Purkinje cell (primary cell): ENCODE data around the gene CAMSAP3. TPM values are rescaled to one million over a fixed set of nuclear protein-coding genes. Genes with fewer than 3 reads are reported as not detected.

ENCODE experiments used
- polyA plus RNA-seq: library from polyadenylated mRNA; unstranded; fragments of >200 nt; fragmentation: Nextera tagmentation; gene quantifications from 2 replicates; pipeline ENCODE4 v1.2.1, GENCODE V29; 2014

The CAMSAP3 gene, protein sequence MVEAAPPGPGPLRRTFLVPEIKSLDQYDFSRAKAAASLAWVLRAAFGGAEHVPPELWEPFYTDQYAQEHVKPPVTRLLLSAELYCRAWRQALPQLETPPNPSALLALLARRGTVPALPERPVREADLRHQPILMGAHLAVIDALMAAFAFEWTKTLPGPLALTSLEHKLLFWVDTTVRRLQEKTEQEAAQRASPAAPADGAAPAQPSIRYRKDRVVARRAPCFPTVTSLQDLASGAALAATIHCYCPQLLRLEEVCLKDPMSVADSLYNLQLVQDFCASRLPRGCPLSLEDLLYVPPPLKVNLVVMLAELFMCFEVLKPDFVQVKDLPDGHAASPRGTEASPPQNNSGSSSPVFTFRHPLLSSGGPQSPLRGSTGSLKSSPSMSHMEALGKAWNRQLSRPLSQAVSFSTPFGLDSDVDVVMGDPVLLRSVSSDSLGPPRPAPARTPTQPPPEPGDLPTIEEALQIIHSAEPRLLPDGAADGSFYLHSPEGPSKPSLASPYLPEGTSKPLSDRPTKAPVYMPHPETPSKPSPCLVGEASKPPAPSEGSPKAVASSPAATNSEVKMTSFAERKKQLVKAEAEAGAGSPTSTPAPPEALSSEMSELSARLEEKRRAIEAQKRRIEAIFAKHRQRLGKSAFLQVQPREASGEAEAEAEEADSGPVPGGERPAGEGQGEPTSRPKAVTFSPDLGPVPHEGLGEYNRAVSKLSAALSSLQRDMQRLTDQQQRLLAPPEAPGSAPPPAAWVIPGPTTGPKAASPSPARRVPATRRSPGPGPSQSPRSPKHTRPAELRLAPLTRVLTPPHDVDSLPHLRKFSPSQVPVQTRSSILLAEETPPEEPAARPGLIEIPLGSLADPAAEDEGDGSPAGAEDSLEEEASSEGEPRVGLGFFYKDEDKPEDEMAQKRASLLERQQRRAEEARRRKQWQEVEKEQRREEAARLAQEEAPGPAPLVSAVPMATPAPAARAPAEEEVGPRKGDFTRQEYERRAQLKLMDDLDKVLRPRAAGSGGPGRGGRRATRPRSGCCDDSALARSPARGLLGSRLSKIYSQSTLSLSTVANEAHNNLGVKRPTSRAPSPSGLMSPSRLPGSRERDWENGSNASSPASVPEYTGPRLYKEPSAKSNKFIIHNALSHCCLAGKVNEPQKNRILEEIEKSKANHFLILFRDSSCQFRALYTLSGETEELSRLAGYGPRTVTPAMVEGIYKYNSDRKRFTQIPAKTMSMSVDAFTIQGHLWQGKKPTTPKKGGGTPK
- polyA plus RNA-seq: 0.78 and 0.88 TPM in 2 replicates

DNA sequence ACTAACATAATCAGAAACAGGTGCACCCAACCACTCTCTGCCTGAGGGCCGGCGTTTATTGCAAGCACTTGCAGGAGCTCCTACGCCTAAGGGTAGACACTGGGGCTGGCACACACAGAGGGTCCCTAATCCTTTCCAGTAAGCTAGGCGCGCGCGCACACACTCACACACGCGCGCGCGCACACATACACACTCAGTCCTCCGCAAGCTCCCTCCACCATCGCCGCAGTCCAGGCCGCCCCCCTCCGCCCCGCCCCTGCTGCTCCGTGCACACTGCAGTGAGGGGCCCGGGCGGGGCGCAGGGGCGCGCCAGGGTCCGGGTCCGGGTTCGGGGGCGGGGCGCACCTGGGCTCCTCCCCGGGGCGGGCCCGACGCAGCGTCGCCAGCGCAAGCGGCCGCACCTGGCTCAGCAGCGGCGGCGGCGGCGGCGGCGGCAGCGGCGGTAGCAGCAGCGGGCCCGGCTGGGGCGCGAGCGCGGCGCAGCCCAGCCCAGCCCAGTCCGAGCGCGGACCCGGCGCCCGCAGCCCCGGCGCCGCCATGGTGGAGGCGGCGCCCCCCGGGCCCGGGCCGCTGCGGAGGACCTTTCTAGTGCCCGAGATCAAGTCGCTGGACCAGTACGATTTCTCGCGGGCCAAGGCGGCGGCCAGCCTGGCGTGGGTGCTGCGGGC lies at the start of gene CAMSAP3:
TSS of gene CAMSAP3 (plus strand) at position 398 of the 668 bp plus-strand sequence. CDS start at position 538, 140 bp downstream.

DNA sequence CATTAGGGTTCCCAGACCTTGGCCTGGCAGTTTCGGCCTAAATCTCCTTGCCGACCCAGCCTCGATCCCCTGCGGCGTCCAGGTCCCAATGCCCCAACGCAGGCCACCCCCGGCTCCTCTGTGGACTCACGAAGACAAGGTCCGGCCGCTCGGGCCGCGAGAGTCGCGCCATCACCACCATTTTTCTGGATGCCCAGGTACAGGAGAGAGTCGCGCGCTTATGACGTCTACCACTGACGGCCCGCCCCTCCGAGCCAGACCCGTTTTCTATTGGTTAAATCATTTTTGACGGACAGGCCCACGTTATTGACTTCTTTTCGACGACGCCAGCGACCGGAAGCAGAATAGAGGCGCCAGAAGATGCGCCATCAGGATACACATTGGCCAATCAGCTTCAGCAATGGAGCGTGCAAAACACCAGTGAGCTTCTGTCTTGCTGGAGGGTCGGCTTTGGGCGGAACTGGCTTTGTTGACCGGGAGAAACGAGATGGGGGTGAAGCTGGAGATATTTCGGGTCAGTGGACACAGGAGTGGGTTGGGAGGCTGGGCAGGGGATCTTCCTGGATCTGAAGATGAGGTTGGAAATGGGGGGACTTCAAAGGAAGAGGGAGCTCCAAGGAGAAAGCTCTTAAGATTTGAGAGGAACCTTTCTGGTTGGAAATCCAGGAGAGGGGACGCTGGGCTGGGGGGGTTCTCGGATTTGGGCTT lies 33.8 kb downstream of the CAMSAP3 start, which contains the start of the genes PET100 and XAB2:
TSS of gene PET100 (plus strand) at position 447 of the 708 bp plus-strand sequence. CDS start at position 488, 41 bp downstream.
TSS of gene XAB2 (minus strand) at position 199 of the 708 bp plus-strand sequence. CDS start at position 181, 18 bp downstream.

DNA sequence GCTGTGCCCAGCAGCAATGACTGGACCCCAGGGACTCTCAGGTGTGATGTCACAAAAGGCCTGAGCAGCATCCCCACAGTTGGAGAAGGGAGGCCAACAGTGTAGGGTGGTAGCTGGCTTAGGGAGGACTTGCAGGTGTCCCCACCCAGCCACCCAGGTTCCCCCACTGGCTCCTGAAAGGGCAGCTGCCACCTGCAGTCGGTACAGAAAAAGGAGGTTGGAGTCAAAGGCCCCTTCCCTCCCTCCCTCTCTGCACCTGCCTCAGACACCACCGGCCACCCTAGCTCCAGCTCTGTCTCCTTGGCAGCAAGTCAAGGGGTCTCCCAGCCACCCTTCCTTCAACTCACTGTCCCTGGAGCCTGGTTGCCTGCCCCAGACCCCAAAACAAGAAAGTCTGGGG lies 38.0 kb downstream of the CAMSAP3 start, which contains the start of gene PCP2:
TSS of gene PCP2 (minus strand) at position 22 of the 400 bp plus-strand sequence. CDS start 262 bp downstream, outside the sequence.

DNA sequence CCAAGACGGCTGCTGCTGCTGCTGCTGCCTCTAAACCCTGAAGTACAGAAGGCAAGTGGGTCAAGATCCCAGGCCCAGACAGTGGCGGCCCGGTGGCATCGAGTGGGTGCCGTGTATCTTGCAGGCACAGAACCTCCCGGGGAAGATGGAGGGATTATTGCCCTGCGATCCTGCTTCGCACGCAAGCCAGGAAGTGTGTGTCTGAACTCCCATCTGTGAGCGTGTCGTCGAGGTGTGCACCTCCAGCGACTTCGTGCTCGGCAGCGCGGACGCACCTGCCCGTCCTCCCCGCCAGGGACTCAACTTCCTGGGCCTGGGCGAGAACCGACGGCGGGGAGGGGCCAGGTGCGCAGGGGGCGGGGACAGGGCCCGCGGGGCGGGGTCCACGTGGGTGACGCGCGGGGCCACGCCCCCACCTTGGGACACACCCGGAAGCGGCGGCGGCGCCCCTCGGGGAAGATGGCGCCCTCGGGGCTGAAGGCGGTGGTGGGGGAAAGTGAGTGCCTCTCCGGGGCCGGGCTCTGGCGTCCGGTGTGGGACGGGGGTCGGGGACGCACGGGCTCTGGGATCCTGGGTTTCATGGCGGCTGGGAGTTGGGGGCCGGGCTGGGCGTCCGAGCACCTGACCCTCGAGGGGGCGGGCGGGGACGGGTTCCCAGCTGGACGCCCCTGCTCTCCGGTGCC lies 41.2 kb downstream of the CAMSAP3 start, which contains the start of gene STXBP2:
TSS of gene STXBP2 (plus strand) at position 420 of the 683 bp plus-strand sequence. CDS start at position 460, 40 bp downstream.

Other genes with a start within 250 kb of the CAMSAP3 start
- gene ARHGEF18, start 246.9 kb upstream of the CAMSAP3 start, polyA plus RNA-seq: 6.1 and 7.1 TPM in 2 replicates
- 0.42 TPM in 1 of 2 replicates, not detected in the other for gene PEX11G, start 106.8 kb upstream of the CAMSAP3 start, polyA plus RNA-seq
- gene ZNF358, start 79.8 kb upstream of the CAMSAP3 start, polyA plus RNA-seq: 0.60 TPM in 1 of 2 replicates, not detected in the other
- 12.2 TPM in 2 replicates for gene MCOLN1, start 73.2 kb upstream of the CAMSAP3 start, polyA plus RNA-seq
- gene PNPLA6, start 60.1 kb upstream of the CAMSAP3 start, polyA plus RNA-seq: 6.8 and 7.5 TPM in 2 replicates
- gene XAB2, start 33.7 kb downstream of the CAMSAP3 start, polyA plus RNA-seq: 0.82 and 2.0 TPM in 2 replicates
- gene PET100, start 33.9 kb downstream of the CAMSAP3 start, polyA plus RNA-seq: 607 and 716 TPM in 2 replicates
- gene PCP2, start 37.9 kb downstream of the CAMSAP3 start, polyA plus RNA-seq: 1,380 and 3,034 TPM in 2 replicates
- 24.6 and 46.0 TPM in 2 replicates for gene STXBP2, start 41.2 kb downstream of the CAMSAP3 start, polyA plus RNA-seq
- not detected in 2 replicates for gene RETN, start 73.2 kb downstream of the CAMSAP3 start, polyA plus RNA-seq
- gene MCEMP1, start 81.2 kb downstream of the CAMSAP3 start, polyA plus RNA-seq: not detected in 2 replicates
- gene TRAPPC5, start 85.0 kb downstream of the CAMSAP3 start, polyA plus RNA-seq: 49.0 and 150 TPM in 2 replicates
- gene FCER2, start 106.3 kb downstream of the CAMSAP3 start, polyA plus RNA-seq: not detected in 2 replicates
- gene CLEC4G, start 136.2 kb downstream of the CAMSAP3 start, polyA plus RNA-seq: 1.6 TPM in 1 of 2 replicates, not detected in the other
- not detected in 2 replicates for gene CD209, start 151.7 kb downstream of the CAMSAP3 start, polyA plus RNA-seq
- 0.44 TPM in 1 of 2 replicates, not detected in the other for gene CLEC4M, start 167.4 kb downstream of the CAMSAP3 start, polyA plus RNA-seq
- 0.59 and 1.0 TPM in 2 replicates for gene EVI5L, start 234.4 kb downstream of the CAMSAP3 start, polyA plus RNA-seq